GM12801 (cell line): Measurements from ENCODE around the gene PLXNB3.

ENCODE experiments used
- CTCF ChIP-seq: IDR thresholded peaks from one replicate; pipeline ENCODE4 v1.5.1; 2011; ENCODE audit warnings: control low read depth; ENCODE audit not compliant: insufficient read length; ENCODE audit errors: extremely low read depth

Gene PLXNB3

GRCh38 chrX:153724252-153725038 lies 39.6 kb upstream of the PLXNB3 start, which contains the start of the genes ABCD1 and BCAP31:
Gene ABCD1, plus strand, starts transcription at chrX:153724856. Its CDS starts 411 bp downstream, at chrX:153725267.
Gene BCAP31, minus strand, starts transcription at chrX:153724387. Its CDS starts 1,143 bp downstream, at chrX:153723244.
- TF ChIP-seq CTCF = no peak

GRCh38 chrX:153725039-153725831 lies 38.8 kb upstream of the PLXNB3 start:
- TF ChIP-seq CTCF = no peak

- no peak for TF ChIP-seq CTCF
Observed at GRCh38 chrX:153725832-153726285, 38.2 kb upstream of the PLXNB3 start.

GRCh38 chrX:153726286-153727122 lies 37.5 kb upstream of the PLXNB3 start:
- TF ChIP-seq CTCF = no peak

- no peak for TF ChIP-seq CTCF
Observed at GRCh38 chrX:153727123-153727931, 36.7 kb upstream of the PLXNB3 start.

GRCh38 chrX:153728095-153728494 lies 36.0 kb upstream of the PLXNB3 start:
- no peak for TF ChIP-seq CTCF
